HuH-7.5 (cell line): ENCODE results near the gene PPP5C.
"Not testable (repeated sequence)": the region's sequence is repeated elsewhere in the genome, so short reads cannot be mapped to it uniquely, and the experiment has no call there.

Experiments used
- DNase-seq: peaks from one replicate; pipeline ENCODE4 v3.0.0; 2011; ENCODE audit warnings: low spot score

The PPP5C gene

GRCh38 chr19:46410205-46411087 is 63.6 kb downstream of the PPP5C start:
- no peak for DNase-seq

DNA sequence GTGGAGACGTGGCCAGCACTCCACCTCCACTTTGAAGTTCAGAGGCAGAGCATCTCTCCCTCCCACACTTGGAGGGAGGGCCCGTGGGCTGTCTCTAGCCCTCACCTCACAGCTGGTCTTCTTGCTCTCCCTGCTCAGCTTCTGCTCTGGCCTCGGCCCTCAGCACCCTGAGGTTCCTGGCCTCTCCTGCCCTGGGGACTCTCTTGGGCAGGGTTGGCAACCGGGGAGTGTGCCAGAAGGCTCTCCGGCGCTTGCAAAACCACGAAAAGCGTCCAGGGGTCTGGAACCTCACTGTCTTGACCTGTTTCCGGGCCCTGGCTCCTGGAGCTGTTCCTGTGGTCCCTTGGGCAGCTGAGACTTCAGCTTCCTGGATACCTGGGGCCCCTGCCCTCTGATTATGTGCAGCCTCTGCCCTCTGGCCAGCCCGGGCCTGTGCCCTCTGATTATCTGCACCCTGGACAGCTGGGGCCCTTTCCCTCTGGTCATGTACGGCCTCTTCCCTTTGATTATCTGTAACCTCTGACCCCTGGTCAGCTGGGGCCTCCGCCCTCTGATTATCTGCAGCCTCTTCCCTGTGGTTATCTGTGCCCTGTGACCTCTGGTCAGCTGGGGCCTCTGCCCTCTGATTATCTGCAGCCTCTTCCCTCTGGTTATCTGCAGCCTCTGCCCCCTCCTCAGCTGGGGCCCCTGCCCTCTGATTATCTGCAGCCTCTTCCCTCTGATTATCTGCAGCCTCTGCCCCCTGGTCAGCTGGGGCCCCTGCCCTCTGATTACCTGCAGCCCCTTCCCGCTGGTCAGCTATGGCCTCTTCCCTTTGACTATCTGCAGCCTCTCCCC is 64.4 kb downstream of the PPP5C start:
- no peak for DNase-seq

GRCh38 chr19:46411925-46412649 is 65.2 kb downstream of the PPP5C start:
- DNase-seq = no peak

- no peak for DNase-seq
Observed at GRCh38 chr19:46412650-46413261, 65.9 kb downstream of the PPP5C start.

GRCh38 chr19:46413262-46414031 is 66.6 kb downstream of the PPP5C start, which contains the start of gene CCDC8:
Gene CCDC8 (minus strand): TSS chr19:46413564. CDS start chr19:46412810, 754 bp downstream.
- no peak for DNase-seq

- DNase-seq = not testable (repeated sequence)
Observed at GRCh38 chr19:46414899-46415298, 68.0 kb downstream of the PPP5C start.

DNA sequence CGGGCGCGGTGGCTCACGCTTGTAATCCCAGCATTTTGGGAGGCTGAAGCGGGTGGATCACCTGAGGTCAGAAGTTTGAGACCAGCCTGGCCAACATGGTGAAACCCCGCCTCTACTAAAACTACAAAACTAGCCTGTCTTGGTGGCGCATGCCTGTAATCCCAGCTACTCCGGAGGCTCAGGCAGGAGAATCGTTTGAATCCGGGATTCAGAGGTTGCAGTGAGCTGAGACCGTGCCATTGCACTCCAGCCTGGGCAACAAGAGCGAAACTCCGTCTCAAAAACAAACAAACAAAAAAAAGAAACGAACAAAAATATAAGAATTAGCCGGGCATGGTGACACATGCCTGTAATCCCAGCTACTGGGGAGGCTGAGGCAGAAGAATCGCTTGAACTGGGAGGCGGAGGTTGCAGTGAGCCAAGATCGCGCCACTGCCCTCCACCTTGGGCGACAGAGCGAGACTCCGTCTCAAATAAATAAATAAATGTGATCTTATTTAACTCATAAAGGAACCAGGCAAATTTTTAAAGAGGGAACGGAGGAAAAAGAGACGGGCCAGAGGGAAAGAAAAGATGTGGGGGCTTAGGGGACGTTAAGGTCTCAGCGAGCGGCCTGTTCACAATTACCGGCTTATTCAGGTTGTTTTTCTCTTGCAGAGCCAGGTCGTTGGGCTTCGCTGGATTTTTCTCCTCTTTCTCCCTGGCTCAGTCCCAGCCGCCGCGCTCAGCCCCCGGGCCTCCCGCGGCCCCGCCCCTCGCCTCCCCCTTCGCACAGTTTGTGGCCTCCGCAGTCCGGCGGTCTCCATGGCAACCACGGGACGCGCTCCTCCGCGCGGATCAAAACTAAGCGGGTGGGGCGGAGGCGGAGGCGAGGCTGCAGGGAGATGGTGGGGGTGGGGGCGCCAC is 69.2 kb downstream of the PPP5C start:
- DNase-seq = peak; percentile 75

GRCh38 chr19:46420056-46420455 is 73.2 kb downstream of the PPP5C start:
- DNase-seq = no peak

DNA sequence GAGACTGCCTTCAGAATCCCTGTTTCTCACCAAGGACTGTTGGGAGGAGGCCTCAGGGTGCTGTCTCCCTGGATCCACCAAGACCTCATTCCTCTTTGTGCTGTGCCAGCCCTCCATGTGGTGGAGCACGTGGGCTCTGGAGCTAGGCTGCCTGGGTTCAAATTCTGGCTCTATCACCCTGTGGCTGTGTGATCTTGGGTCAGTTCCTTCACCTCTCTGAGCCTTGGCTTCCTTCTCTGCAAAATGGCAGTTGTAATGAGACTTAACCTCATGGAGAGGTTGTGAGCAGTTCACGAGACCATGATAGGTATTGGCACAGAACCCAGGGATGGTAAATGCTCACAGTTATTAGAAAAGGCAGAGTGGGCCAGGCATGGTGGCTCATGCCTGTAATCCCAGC is 75.5 kb downstream of the PPP5C start:
- DNase-seq = no peak

DNA sequence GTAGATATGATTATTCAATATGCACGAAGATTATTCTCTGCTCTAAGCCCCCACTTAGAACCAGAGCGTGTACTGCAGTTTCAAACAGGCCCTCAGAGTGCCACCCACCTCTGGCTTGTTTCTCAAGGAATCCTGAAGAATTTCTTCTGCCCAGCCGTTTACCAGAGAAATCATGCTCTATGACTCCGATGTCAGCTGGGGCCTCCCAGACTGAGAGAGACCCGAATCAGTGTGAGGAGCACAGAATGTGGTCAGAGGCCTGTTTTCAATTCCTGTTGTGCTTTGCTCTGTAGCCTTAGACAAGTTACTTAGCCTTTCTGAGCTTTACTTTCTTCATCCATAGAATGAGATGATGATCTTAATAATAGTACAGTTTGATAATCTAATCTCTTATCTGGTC is 76.3 kb downstream of the PPP5C start:
- no peak for DNase-seq

- DNase-seq = no peak
Observed at GRCh38 chr19:46426035-46426505, 79.2 kb downstream of the PPP5C start.

DNA sequence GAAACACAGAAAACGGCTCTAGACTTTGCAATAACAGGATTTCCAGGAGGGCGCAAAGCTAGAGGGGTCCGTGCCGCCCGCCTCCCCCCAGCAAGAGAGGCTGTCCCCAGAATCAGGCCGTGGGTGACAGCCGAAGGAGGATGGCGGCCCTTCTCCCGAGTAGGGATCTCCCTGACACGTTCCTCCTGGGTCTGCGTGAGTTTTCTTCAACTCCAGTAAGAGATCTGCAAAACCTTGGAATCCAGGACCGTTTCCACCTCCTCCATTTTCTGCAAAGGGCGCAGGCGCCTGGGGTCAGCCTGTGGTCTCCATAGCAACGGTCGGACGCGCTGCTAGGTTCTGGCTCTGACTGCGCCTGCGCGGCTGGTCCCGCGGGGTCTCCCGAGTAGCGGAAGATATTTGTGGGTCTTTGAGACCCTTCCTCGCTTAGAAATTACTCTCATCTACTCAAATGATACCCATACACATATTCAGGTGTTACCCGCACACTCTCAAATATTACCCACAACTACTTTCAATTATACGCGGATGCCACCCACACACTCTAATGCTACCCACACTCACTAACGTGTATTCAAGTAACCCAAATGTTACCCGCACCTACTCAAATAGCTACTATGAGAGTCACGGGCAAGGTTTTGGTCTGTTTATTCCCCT is 79.7 kb downstream of the PPP5C start:
- peak; percentile 81 for DNase-seq

DNA sequence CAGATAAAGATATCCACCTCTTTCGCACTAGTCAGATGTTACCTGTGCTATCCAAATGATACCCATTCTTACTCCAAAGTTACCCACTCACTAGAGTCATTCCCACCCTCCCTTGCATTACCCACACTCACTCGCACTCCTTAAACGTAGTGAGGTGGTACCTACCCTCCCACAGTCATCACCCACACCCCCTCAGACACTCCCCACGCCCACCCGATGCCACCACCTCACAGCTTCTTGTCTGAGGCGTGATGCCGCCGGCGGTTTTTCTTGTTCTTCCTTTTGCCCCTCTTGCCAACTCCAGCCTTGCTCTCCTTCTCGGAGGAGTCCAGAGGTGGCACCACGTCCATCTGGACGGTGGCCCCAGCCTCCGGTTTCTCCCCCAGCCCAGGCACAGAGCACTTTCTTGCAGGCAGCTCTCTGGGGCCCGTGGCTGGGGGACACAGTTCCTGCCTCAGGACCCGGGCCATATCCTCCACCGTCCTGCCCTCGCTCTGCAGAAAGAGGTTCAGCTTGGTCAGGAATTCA is 80.7 kb downstream of the PPP5C start:
- no peak for DNase-seq

GRCh38 chr19:46428239-46429135 is 81.6 kb downstream of the PPP5C start, which contains the start of gene PNMA8C:
Gene PNMA8C (minus strand): TSS chr19:46428936. CDS start chr19:46428359, 577 bp downstream.
- DNase-seq = no peak

GRCh38 chr19:46429999-46430398 is 83.1 kb downstream of the PPP5C start:
- no peak for DNase-seq

GRCh38 chr19:46431824-46432223 is 84.9 kb downstream of the PPP5C start:
- DNase-seq = no peak

DNA sequence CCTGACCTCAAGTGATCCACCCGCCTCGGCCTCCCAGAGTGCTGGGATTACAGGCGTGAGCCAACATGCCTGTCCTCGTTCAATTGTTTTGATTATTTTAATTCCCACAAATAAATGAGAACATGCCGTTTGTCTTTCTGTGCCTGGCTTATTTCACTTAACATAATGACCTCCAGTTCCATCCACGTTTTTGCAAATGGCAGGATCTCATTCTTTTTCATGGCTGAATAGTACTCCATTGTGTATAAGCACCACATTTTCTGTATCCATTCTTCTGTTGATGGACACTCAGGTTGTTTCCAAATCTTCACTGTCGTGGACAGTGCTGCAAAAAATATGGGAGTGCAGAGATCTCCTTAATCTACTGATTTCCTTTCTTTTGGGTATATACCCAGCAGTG is 86.6 kb downstream of the PPP5C start:
- not testable (repeated sequence) for DNase-seq

DNA sequence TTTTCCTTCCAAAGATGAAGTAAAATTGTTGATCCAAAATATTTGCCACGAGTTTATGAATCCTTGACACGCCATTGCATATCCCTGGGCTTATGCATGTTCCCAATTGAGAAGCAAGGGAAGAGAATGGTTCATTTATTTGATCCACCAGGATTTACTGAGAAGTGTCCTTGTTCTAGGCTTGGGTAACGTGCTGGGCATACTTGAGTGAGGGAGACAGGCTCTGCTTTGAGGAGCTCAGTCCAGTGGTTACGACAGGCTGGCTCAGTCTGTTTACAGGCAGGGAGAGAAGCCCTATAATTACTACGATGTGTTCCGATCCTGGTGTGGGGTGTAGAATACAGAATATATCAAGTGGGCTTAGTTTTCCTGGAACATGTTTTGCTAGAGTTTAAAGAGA is 88.1 kb downstream of the PPP5C start:
- DNase-seq = no peak
